Stimulated activated effector memory CD8-positive, alpha-beta T cell treated with anti-CD3 and anti-CD28 coated beads, Interleukin-12 subunit alpha, Interleukin-12 subunit beta, amount 100 ng/mL, for 72 hours (primary cell): ENCODE data around the gene KIZ.

Source experiments
- ATAC-seq: fragments of 150-1000 bp; cut with Tn5 transposase; 2 replicates; pipeline ENCODE4 v1.10.0; 2021
- DNase-seq, 2 donors: peaks; one replicate each; pipeline ENCODE4 v3.0.0; 2021 to 2022; ENCODE audit warnings: low spot score in 2 of 2
- H3K27ac Mint-ChIP-seq: one replicate; pipeline ENCODE4 v1.8.0; 2022; ENCODE audit warnings: mild to moderate bottlenecking, mixed read lengths
- H3K36me3 Mint-ChIP-seq: one replicate; pipeline ENCODE4 v1.8.0; 2022; ENCODE audit warnings: mild to moderate bottlenecking, mixed read lengths
- H3K4me1 Mint-ChIP-seq: one replicate; pipeline ENCODE4 v1.8.0; 2022; ENCODE audit warnings: mixed read lengths
- H3K4me3 Mint-ChIP-seq: one replicate; pipeline ENCODE4 v1.8.0; 2022; ENCODE audit warnings: mild to moderate bottlenecking, mixed read lengths
- H3K9me3 Mint-ChIP-seq: one replicate; pipeline ENCODE4 v1.8.0; 2022; ENCODE audit warnings: mixed read lengths

The KIZ gene

GRCh38 chr20:21174516-21175239 is 48.8 kb downstream of the KIZ start:
- ATAC-seq (no peak), DNase-seq (no peak)
- Mint-ChIP-seq H3K4me1 (peaks cover 6% of the 10 kb centered on the region), H3K27ac (no peak overlapping the region), H3K4me3 (no peak overlapping the region), H3K9me3 (peaks cover 5% of the 10 kb centered on the region), H3K36me3 (no peaks in the 10 kb centered on the region)

DNA sequence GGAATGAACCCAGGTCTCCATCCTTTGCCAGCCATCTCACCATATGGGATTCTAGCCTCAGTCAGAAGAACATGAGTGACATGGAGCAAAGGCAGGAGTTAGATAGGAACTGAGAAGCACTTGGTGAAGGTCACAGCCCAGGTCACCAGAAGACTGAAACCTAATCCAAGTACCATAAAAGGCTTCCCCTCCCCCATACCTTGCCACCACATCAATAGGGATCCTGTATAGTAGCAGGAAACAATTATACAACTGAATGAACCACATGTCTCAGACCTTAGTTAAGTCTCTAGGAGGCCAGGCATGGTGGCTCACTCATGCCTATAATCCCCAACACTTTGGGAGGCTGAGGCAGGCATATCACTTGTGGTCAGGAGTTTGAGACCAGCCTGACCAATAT is 49.6 kb downstream of the KIZ start:
- Mint-ChIP-seq H3K36me3 (no peaks in the 10 kb centered on the region), H3K4me1 (peaks cover 6% of the 10 kb centered on the region), H3K4me3 (no peak overlapping the region), H3K9me3 (peaks cover 5% of the 10 kb centered on the region), H3K27ac (no peak overlapping the region)
- ATAC-seq (no peak), DNase-seq (no peak)

GRCh38 chr20:21177767-21178166 is 51.9 kb downstream of the KIZ start:
- peaks cover 2% of the 10 kb centered on the region for H3K9me3 Mint-ChIP-seq
- no peaks in the 10 kb centered on the region for H3K36me3 Mint-ChIP-seq
- peaks cover 3% of the 10 kb centered on the region for H3K4me1 Mint-ChIP-seq
- H3K27ac Mint-ChIP-seq, result no peak overlapping the region
- no peak overlapping the region for H3K4me3 Mint-ChIP-seq
- DNase-seq (no peak), ATAC-seq (no peak)

DNA sequence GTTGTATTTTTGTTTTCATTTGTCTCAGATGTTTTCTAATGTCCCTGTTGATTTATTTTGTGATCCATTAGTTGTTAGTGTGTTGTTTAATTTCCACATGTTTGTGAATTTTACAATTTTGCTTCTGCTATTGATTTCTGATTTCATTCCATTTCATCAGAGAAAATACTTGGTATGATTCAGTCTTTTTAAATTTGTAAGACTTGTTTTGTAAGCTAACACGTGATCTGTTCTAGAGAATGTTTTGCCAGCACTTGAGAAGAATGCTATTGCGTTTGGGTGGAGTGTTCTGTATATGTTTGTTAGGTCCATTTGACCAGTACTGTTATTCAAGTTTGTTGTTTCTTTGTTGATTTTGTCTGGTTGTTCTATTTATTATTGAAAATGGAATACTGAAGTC is 53.9 kb downstream of the KIZ start:
- no peak for ATAC-seq
- H3K4me1 Mint-ChIP-seq, result no peaks in the 10 kb centered on the region
- no peak overlapping the region for H3K27ac Mint-ChIP-seq
- H3K9me3 Mint-ChIP-seq, result peaks cover 2% of the 10 kb centered on the region
- H3K36me3 Mint-ChIP-seq, result no peaks in the 10 kb centered on the region
- DNase-seq, result no peak
- no peak overlapping the region for H3K4me3 Mint-ChIP-seq

DNA sequence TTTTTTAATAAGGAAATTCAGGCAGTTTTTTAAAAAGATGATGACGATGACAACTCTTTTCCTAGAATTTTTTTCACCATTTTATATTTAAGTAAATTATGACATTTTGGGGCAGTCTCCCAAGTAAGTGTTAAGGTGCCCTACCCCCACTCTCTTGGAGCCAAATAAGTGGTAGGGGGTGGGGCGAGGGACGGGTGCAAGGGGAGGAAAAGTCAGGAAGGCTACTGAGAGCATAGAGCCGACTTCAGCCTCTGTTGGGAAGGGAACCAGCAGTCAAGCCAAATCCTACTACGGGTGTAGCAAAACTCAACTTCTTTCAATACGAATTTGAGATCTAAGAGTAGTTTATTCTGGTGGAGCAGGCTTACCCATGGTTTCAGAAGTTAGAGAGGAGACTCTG is 54.4 kb downstream of the KIZ start:
- DNase-seq, result no peak
- no peak overlapping the region for H3K27ac Mint-ChIP-seq
- H3K4me1 Mint-ChIP-seq, result no peaks in the 10 kb centered on the region
- H3K36me3 Mint-ChIP-seq, result no peaks in the 10 kb centered on the region
- no peak for ATAC-seq
- no peak overlapping the region for H3K4me3 Mint-ChIP-seq
- H3K9me3 Mint-ChIP-seq, result peaks cover 2% of the 10 kb centered on the region

- ATAC-seq (no peak), DNase-seq (no peak)
- Mint-ChIP-seq H3K36me3 (no peaks in the 10 kb centered on the region), H3K9me3 (peaks cover 2% of the 10 kb centered on the region), H3K4me1 (no peaks in the 10 kb centered on the region), H3K27ac (no peak overlapping the region), H3K4me3 (no peak overlapping the region)
Measured at GRCh38 chr20:21181028-21181427, 55.1 kb downstream of the KIZ start.

DNA sequence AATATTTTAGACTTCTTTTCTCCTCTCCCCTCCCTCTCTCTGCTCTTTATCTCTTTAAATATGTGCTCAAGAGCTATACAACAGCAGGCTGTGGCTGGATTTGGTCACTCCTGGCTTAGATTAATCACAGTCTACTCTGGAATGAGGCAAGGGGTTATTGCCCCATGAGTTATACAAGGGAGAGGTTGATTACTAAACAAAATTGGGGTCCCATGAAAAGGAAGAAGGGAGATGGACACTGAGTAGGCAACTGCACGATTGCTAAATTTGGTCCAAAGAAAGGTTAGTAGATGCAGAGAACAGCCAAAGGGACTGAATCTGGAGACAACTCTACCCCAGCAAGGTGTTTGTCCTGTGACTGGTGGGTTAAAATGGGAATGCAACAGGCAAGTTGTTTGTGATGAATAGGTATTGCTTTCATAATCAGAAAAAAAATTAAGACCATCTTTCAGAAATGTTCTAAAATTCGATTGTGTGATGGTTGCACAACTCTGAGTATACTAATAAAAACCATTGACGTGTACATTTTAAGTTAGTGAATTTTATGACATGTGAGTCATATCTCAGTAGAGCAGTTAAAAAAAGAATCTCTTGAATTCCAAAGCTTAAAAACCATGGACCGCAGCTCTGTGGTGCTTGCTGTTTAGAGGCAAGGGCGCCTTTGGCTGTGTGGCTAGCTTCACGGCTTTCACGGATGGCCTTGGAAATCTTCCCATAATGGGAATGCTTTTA is 57.1 kb downstream of the KIZ start:
- no peak for DNase-seq
- Mint-ChIP-seq H3K27ac (no peak overlapping the region), H3K4me3 (no peak overlapping the region), H3K36me3 (peaks cover 9% of the 10 kb centered on the region), H3K9me3 (no peaks in the 10 kb centered on the region), H3K4me1 (no peaks in the 10 kb centered on the region)
- no peak for ATAC-seq

GRCh38 chr20:21183722-21184121 is 57.8 kb downstream of the KIZ start:
- Mint-ChIP-seq H3K36me3 (peaks cover 13% of the 10 kb centered on the region), H3K9me3 (no peaks in the 10 kb centered on the region), H3K4me3 (no peak overlapping the region), H3K4me1 (no peaks in the 10 kb centered on the region), H3K27ac (no peak overlapping the region)
- ATAC-seq (no peak), DNase-seq (no peak)

DNA sequence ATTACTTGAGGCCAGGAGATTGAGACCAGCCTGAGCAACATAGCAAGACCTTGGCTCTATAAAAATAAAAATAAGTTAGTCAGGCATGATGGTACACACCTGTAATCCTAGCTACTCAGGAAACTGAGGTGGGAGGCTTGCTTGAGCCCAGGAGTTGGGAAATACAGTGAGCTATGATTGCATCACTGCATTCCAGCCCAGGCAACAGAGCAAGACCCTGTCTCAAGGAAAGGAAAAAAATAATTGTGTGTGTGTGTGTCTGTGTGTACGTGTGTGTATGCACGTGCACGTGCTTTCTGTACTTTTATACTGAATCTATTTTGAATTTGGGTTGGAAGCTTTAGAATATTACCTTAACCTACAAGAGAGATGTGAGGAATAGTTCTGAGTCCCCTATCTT is 58.9 kb downstream of the KIZ start:
- Mint-ChIP-seq H3K4me1 (no peaks in the 10 kb centered on the region), H3K9me3 (no peaks in the 10 kb centered on the region), H3K4me3 (no peak overlapping the region), H3K27ac (no peak overlapping the region), H3K36me3 (peaks cover 13% of the 10 kb centered on the region)
- ATAC-seq (no peak), DNase-seq (no peak)

DNA sequence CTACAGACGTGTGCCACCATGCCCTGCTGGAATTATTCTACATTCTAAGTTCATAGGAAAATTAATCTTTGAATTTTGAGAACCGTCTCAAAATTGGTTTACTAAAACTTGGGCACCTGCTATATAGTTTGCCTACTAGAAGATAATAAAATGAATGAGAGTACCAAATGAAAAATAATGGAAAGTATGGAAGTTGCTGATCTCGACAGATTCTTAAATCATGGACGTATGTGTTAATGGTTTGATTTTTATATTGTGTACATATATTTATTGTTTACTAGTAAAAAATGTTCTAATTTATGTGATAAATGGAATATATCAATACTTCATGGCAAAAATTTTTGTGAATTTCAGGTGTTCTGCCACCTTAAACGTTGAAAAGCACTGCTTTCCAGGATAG is 60.0 kb downstream of the KIZ start:
- DNase-seq, result no peak
- Mint-ChIP-seq H3K9me3 (no peaks in the 10 kb centered on the region), H3K36me3 (peaks cover 13% of the 10 kb centered on the region), H3K4me3 (no peak overlapping the region), H3K4me1 (no peaks in the 10 kb centered on the region), H3K27ac (no peak overlapping the region)
- ATAC-seq, result no peak

DNA sequence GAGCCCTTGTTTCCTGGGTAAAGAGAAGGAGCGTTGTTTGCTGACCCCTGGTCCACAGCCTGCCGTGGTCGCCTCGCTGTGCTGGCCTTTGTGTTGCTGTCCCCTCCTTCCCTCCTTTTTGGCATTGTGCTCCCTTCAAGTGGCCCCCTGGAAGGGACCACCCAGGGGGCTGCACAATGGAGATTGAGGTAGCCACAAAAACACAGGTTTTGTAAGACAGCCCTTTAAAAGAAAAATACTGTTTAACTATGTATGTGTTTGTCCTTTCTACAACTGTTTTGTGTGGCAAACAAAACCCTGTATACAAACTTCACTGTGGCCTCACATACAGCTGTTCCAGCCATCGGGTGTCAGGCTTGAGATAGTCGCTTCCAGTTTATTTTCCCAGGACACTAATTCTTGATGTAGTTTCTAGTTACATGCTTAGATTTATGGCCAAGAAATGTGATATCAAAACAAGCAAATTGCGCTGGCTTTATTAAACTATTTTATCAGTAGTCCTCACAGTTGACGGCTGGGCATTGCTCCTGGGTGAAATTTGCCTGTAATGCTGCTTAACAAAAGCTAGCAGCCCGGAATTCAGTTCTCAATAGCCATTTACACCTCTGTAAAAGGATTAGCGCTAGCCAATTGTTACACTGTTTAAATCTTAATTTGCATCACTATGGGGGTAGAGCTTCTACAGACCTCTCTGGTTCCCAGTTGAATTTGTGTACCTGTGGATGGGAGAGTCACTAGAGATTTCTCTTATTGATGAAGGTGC is 64.1 kb downstream of the KIZ start:
- DNase-seq, result no peak
- no peaks in the 10 kb centered on the region for H3K9me3 Mint-ChIP-seq
- ATAC-seq, result no peak
- peaks cover 13% of the 10 kb centered on the region for H3K36me3 Mint-ChIP-seq
- no peak overlapping the region for H3K4me3 Mint-ChIP-seq
- no peak overlapping the region for H3K27ac Mint-ChIP-seq
- H3K4me1 Mint-ChIP-seq, result no peaks in the 10 kb centered on the region

DNA sequence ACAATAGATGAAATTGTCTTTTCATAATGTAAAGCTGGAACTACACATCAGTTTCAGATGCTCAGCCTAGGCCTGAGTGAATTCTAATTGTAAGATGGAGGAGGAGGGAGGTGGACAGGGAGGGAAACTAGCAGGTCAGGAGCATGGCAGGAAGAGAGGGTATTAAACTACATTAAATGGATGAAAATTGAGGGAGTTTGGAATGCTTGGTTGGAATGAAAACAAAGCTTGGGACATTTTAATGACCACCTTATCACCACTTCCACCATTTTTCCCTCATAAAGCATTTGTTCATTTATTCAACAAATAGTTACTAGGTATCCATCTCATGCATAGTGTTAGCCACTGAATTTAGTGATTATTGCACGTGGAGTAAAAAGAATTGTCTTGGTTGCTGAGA is 65.0 kb downstream of the KIZ start:
- peaks cover 13% of the 10 kb centered on the region for H3K36me3 Mint-ChIP-seq
- DNase-seq, result no peak
- no peak overlapping the region for H3K4me3 Mint-ChIP-seq
- ATAC-seq, result no peak
- no peaks in the 10 kb centered on the region for H3K4me1 Mint-ChIP-seq
- no peaks in the 10 kb centered on the region for H3K9me3 Mint-ChIP-seq
- H3K27ac Mint-ChIP-seq, result no peak overlapping the region

DNA sequence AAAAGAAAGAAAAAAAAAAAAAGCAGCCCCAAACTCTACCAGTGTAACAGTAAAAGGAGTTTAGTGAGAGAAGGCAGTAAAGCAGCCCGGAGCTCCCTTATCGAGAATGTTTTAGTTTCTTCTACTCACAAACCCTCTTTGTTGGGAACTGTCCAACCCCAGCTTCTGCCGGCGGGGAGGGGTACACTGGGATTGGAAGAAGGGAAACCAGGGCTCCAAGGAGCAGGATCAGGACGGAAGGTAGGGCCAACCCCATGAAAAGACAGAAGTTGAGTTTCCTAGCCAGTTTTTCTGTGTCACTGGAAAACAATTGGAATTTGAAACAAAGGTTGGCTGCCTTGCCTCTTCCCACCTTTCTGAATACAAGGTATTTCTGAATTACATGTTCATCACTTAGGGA is 66.0 kb downstream of the KIZ start:
- Mint-ChIP-seq H3K4me3 (no peak overlapping the region), H3K27ac (no peak overlapping the region), H3K36me3 (peaks cover 13% of the 10 kb centered on the region), H3K9me3 (no peaks in the 10 kb centered on the region), H3K4me1 (no peaks in the 10 kb centered on the region)
- ATAC-seq (no peak), DNase-seq (no peak)

- DNase-seq, result no peak
- H3K27ac Mint-ChIP-seq, result no peak overlapping the region
- H3K4me3 Mint-ChIP-seq, result no peak overlapping the region
Measured at GRCh38 chr20:21202259-21202658, 76.4 kb downstream of the KIZ start.

DNA sequence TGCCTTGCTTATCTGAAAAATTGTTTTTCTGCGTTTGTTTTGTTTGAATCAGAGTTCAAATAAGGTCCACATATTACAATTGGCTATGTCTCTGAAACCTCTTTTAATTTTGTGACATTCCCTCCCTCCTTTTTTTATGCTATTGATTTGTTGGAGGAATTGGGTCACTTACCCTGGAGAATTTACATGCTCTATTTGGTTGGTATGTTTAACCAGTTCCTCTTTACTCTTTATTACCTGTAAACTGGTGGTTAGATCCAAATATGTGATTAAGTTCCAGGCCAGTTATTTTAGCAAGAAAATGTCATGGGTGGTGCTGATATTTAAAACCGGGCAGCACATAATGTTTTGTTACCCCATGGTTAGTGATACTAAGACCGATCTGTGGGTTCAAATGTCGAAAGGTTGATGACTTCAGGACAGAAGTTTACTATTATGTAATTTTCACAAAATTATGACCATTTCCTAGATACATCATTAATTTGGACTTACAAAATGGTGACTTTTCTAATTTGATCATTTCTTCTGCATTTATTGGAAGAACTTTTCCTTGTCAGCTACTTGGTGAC is 77.3 kb downstream of the KIZ start:
- H3K36me3 Mint-ChIP-seq, result peaks cover 9% of the 10 kb centered on the region
- no peak overlapping the region for H3K4me3 Mint-ChIP-seq
- H3K4me1 Mint-ChIP-seq, result no peaks in the 10 kb centered on the region
- H3K9me3 Mint-ChIP-seq, result no peaks in the 10 kb centered on the region
- no peak for ATAC-seq
- no peak overlapping the region for H3K27ac Mint-ChIP-seq
- no peak for DNase-seq

More at GRCh38 chr20:21202259-21202658, 76.4 kb downstream of the KIZ start:
- Mint-ChIP-seq H3K36me3 (peaks cover 9% of the 10 kb centered on the region), H3K9me3 (no peaks in the 10 kb centered on the region), H3K4me1 (no peaks in the 10 kb centered on the region)
- no peak for ATAC-seq
